GM19452 (cell line): ENCODE measurements around the gene CSNK1D.
"Not testable (repeated sequence)": the region's sequence is repeated elsewhere in the genome, so short reads cannot be mapped to it uniquely, and the experiment has no call there.

ENCODE experiments used
- ATAC-seq: cut with Tn5 transposase; IDR thresholded peaks from one replicate; pipeline ENCODE4 v1.9.1; 2021; ENCODE audit not compliant: unreplicated experiment

The CSNK1D gene

DNA sequence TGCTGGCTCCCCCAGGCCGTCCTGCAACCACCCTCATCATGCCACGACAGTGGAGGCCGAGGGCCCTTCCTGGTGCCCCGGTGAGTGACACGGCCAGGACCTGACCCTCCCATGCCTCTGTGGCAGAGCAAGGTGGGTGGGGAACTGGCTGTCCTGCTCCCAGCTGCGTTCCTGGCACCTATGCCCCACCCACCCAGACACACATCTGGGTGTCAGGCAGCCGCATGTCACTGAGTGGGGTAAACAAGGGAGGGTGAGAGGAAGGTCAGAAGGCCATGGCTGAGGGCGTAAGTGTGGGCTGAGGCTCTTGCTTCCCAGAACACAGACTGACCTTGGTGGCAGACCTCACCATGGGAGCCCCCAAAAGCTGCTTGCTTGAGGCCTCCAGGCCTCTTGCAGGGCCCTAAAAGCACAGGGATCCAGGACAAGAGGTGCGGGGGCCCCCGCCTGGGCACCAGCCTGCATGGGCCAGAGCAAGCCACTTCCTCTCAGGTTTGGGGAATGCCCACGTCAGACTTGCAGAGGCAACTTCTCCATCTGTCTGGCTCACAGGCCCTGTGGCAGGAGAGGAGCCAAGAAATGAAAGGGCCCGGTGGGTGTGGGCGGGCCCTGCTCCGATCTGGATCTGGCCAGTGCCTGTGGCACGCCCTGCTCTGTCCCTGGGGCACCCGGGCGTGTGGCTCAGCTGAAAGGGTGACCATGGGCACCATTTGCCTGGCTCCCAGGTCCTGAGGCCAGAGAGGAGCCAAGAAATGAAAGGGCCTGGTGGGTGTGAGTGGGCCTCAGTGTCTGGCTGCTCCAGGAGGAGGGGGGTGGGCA is 57.0 kb downstream of the CSNK1D start:
- peak; percentile 45 for ATAC-seq

DNA sequence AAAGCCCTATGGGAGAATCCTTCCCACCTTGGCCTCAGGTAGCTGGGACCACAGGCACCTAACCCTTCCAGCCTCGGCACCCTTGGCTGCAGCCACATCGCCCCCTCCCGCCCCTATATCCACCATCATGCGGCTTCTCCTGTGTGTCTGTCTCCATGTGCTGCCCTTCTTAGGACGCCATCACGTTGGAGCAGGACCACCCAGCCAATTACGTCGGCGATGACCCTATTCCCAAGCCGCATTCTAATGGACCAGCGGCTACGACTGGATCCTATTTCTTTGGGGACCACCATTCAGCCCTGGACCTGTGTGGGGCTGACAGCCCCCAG is 57.6 kb downstream of the CSNK1D start:
- no peak for ATAC-seq

DNA sequence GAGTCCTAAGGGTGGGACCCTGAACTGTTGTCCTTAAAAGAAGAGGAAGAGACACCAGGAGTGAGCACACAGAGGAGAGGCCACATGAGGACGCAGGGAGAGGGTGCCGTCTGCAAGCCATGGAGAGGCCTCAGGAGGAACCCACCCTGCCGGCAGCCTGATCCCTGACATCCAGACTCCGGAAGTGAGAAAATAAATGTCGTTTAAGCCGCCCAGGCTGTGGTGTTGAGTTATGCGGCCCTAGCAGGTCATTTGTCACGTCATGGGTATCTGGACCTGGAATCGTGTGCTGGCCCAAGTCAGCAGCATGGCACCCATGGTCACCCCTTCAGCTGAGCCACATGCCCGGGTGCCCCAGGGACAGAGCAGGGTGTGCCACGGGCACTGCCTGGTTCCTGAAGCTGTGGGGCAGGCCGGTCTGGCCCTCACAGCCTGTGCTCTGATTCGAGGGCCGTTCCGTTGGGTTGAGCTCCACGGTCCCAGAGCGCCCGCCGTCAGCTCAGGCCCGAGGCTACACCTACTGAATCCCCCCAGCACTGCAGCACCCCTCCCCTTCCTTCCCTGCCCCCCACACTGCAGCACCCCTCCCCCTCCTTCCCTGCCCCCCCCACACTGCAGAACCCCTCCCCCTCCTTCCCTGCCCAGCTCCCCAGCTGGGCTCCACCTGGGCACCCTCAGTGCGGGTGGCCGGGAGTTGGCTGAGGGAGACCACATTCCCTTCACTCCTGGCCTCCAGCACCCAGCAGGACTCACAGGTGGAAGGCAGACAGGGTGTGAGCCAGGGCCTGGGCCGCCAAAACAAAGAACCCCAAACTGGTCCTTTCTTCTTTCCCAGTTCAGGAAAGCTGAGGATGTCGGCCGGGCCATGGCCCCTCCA is 58.2 kb downstream of the CSNK1D start:
- ATAC-seq = no peak

DNA sequence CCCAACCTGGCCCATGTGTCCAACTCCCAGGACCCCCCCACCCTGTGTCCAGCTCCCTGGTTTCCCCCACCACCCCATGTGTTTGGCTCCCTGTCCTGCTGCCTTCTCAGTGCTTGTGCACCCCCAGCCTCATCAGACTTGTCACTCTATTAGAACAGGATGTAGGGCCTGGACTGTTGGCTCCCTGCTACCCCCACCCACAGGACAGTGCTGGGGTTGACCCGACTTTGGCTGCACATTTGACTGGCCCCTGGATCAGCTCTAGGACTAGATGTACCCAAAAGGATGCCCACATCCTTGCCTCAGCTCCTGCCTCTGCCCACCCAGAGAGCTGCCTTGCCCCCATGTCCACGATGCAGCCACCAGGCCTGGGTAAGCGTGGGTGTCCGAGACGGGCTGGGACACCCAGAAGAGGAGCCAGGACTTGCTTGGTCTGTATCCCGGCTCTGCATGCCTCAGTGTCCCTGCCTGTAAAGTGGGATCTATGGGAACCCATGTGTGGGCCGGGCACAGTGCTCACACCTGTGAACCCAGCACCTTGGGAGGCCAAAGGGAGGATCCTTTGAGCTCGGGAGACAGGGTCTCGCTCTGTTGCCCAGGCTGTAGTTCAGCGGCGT is 59.4 kb downstream of the CSNK1D start:
- ATAC-seq = no peak

DNA sequence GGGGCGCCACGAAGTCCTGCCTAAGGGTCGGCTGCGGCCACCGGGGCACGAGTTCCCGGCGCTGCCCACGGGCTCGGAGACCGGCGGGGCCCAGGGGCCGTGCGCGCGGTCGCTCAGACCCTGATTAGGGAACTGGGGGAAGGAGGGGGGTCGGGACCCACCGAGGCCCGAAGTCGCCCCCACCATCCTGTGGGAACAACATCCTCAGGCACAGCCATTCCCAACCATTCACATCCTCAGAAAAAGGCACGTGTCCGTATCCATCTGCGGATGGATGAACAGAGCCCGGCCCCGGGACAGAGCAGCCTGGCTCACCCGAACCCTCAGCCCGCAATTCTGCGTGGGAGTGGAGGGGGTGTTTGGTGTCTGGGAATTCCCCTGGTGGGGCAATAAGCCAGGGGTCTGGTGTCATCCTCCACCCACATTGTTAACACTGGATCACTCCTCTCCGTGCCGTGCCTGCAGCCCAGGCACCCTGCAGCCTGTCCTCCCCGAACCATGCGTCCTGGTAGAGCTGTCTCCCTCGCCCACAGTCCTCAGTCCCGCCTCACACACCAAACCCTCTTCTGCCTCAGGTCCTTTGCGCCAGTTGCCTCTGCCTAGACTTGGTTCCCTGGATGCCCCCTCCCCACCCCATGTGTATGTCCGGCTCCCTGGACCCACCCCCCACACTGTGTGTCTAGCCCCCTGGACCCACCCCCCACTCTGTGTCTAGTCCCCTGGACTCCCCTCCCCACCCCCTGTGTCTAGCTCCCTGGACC is 60.1 kb downstream of the CSNK1D start:
- ATAC-seq = peak; percentile 4

DNA sequence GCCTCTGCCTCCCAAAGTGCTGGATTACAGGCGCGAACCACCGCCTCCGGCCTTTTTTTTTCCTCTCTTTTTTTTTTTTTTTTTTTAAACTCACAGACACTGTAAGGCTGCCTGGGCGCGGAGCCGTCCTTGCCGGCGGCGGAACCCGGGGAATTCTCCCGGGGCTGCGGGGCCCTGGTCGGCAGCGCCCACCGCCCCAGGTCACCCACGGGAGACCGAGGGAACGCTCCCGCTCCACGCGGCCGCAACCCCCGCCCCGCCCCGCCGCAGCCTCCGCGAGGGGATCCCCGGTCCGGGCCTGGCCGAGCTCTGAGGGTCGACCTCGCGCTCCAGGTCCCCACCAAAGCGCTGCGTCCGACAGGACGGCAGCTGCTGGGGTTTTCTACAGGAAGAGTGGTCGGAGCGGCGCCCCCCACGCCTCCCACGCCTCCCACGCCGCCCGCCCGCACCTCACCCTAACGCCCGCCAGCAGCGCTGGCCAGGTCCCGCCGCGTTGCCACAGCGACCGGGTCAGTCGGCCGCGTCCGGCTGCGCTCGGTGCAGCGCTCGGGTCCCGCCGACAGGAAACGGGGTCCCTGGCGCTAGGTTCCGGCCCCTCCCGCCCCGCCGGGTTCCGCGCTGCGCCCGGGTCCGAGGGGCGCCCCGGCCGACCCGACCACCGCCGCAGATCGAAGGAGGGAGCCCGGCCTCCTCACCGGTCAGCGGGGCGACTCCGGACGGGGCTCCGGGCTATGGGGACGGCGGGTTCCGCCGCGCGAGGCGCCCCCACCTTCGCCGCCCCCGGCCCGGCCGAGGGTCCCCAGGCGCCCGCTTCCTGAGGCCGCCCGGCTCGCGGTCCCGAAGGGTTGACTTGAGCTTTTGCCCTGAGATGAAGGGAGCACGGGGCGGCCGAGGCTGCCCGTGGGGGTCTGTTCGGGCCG is 60.9 kb downstream of the CSNK1D start, which contains the start of gene CCDC57:
Gene CCDC57 (minus strand): TSS at position 512 of the 920 bp plus-strand sequence. CDS start 10,898 bp downstream, outside the sequence.
- ATAC-seq = peak; percentile 52

DNA sequence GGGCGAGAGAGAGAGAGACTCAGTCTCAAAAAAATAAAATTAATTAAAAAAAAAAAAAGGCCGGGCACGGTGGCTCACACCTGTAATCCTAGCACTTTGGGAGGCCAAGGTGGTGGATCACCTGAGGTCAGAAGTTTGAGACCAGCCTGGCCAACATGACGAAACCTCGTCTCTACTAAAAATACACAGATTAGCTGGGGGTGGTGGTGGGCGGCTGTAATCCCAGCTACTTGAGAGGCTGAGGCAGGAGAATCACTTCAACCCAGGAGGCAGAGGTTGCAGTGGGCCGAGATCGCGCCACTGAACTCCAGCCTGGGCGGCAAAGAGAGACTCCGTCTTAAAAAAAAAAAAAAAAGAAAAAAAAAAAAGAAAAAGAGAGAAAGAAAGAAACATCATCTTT is 62.8 kb downstream of the CSNK1D start:
- ATAC-seq = not testable (repeated sequence)

DNA sequence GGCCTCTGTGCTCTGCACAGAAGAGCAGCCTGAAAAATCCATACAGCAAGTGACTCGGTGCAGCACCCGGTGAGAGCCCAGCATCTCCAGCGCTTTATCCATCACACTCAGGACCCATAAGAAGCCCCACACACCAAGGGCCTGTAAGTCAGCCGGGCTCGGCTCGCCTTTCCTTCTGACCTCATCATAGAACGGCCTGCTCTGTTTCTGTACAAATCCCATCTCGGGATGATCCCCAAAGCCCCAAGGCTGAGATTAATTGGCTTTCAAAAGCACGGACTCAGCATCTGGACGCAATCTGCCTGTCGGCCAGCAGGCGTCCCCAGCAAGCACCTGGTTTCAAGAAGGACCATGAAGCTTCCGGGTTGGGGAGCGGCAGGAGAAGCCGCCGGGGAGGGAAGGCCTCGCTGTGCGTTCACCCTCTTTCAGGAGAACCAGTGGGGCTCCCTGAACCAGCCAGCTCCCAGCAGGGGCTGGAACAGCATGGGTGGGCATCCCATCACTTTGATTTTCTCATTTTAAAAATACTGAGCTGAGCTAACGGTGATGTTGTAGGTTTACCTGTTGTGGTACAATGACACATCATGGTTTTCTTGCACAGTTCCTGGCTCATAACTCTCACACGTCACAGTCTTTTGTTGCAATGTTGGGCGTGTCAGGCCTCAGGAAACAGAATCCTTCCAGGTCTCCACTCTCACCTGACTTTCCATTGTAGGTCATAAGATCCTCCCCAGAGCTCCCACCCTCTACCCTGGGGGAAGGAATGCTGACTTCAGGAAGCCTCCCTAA is 67.6 kb downstream of the CSNK1D start:
- ATAC-seq = no peak

DNA sequence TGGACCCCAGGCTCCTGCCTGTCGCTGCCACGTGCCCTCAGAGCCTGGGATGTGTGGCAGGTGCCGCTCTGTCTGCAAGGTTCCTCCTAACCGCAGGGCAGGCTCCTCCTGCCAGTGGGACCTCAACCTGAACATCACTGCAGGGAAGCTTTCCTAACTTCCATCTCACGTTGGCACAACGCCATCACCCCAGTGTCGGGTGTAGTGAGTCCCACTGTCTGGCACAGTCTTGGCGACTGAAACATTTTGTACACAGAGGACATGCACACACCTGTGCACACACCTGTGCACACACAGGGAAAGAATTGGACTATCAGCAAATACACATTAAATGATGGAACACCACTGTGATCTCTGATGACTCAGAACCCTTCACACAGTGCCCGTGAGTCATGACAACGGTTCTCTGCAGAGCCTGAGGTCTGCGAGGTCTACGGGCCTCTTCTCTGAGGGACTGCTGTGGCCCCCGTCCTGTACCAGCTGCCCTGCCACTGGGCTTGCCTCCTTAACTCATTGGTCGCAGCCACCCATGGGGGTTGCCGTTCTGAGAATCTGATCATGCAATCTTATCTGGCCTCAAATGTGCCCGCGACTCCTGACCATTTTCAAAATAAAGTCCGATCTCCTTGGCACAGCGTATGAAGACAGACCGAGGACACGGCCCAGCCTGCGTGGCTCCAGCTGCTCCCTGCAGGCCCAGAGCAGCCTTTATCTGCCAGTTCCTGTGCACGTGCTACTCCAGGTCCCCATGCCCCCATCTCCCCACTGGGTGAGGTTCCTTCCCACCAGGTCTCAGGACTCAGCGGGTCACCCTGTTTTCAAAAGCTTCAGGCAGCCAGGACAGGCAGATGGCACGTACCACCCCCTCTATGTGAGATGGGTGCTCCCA is 68.4 kb downstream of the CSNK1D start:
- no peak for ATAC-seq

DNA sequence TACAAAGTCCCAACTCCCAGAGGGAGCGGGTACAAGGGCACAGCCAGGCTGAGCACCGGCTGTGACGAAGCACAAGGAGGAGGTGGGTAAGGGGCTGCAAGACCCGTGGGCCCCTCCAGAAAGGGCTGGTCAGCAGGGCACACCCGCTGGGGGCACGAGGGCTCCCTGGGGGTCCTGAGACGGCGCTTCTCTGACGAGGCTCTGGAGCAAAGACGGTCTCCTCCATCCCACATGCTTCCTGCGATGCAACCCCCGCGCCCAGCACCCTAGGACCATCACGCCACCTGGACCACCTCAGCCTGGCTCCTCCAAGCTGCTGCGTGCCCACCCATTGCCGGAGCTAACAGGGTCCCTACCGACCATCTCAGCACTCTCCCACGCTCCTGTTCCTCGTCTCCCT is 69.6 kb downstream of the CSNK1D start:
- no peak for ATAC-seq

DNA sequence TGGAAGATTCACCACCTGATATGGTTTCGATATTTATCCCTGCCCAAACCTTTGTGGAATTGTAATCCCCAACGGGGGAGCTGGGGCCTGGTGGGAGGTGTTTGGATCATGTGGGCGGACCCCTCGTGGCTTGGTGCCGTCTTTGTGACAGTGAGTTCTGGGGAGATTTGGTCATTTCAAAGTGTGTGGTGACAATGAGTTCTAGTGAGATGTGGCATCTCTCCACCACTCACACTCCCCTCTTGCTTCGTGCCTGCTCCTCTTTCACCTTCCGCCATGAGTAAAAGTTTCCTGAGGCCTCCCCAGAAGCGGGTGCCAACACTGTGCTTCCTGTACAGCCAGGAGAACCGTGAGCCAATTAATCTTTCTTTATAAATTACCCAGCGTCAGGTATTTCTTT is 70.5 kb downstream of the CSNK1D start:
- ATAC-seq = no peak

DNA sequence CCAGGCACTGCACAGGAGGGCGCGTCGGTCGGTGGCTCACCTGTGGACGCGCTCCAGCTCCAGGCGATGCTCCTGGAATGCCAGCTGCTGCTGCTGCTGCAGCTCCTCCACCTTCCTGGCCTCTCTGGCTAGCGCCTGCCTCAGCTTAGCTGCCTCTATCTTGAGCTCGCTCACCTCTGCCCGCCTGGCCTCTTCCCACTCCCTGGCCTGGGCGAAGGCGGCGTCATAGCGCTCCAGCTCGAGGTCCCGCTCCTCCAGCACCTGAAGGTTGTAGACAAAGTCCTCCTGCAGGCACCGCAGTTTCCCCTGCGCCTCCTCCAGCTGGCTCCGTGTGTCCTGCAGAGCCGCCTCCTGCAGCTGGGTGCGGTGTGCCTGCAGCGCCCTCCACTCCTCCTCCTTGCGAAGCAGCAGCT is 72.0 kb downstream of the CSNK1D start:
- no peak for ATAC-seq

DNA sequence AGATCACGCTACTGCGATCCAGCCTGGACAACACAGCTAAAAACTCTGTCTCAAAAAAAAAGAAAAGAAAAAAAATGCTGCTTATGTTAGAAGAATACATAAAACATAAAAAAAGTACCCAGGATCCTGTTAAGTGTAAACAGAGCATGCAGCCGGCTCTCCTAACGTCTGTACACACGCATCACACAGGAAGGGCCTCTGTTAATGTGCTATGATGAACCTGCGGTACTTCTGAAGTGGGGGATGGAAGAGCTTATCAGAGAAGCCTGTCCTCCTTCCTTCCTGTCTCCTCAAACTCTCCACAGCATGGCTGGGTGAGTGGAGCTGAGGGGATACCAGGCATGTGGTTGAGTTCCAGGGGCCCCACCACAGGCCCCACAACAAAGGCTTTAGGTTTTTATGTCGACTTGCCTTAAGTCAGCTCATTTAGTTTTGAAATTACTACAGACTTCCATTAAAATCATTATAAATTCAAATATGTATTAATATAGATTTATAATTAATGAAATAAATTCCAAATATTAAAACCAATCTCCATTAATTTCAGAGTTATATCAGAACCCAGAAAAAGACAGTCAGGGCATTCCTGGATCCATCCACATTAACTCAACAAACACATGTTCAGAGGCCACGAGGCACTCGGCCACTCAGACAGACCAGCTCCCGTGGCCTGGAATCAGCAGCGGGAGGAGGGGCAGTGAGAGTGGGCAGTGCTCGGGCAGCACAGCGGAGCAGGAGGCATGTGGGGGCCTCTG is 72.6 kb downstream of the CSNK1D start:
- ATAC-seq = no peak

DNA sequence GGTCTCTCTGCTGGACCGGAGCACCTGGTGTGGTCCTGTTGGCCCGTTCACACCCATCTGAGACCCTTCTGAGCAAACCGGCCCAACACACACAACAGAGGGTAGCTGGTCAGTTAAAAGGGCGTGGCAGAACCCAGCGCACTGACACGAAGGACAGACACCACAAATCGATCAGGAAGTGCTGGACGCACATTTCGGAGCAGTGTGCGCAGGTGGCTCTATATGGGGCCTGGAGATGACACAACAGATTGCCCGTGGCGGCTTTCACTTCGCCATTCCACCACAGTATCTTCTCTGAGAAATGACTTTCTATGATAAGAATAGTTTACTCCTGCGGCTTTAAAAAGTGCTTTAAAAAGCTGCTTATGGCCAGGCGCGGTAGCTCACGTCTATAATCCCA is 73.4 kb downstream of the CSNK1D start:
- ATAC-seq = no peak

DNA sequence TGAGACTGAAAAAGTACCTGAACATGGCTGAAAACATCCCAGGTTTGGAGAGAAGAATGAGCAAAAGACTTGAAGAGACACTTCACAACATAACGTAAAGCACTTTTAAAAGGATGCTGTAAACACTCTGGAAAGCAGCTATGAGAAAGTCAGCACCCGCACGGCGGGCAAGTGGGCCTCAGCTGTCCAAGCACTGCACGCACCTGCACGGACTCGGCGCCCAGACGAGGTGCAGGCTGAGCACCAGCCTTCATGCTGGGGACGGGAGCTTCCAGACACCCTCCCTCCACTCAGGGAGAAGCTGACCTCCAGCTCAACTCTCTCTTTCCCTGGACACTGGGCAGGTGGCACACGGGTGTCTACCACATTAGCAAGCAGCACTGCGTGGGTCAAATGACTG is 74.0 kb downstream of the CSNK1D start:
- no peak for ATAC-seq

DNA sequence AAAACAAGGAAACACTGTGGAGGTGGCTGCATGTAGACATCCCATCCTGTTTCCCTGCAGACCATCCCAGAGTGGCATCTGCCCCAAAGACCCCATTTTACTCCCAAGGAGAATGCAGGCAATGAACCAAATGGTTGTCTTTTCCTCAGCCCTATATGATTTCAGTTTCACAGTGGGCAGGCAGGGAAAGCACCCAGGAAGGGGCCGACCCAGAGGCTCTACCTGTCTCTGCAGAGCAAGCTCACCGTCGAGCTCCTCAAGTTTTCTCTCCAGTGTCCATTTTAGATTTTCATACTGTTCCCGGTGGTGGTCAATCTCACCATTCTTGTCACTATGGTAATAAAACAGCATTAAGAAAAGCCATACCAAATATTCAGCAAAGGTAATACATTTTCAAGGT is 75.4 kb downstream of the CSNK1D start:
- ATAC-seq = no peak
